Panc1 (cell line): ENCODE measurements around the gene ADGRV1.

ENCODE experiments used
- CTCF ChIP-seq: fragments of 450-650 bp; IDR thresholded peaks from 2 replicates; pipeline ENCODE4 v1.5.1; 2017; ENCODE audit warnings: mild to moderate bottlenecking
- POLR2AphosphoS5 ChIP-seq: IDR thresholded peaks from 2 replicates; pipeline ENCODE4 v1.6.1; 2012; ENCODE audit warnings: mild to moderate bottlenecking, low read depth, low read length, moderate library complexity

GRCh38 chr5:90632791-90633190 is 74.2 kb downstream of the ADGRV1 start:
- TF ChIP-seq CTCF (no peak), POLR2AphosphoS5 (no peak)
